Ishikawa (cell line): ENCODE measurements around the gene FOXC1.

Experiments used
- EP300 ChIP-seq: IDR thresholded peaks from 2 replicates; pipeline ENCODE4 v1.6.1; 2012; ENCODE audit warnings: borderline replicate concordance
- MAX ChIP-seq: IDR thresholded peaks from 2 replicates; pipeline ENCODE4 v1.6.1; 2012
- USF1 ChIP-seq: IDR thresholded peaks from 2 replicates; pipeline ENCODE4 v1.6.1; 2012

GRCh38 chr6:1560281-1561058 is 49.2 kb upstream of the FOXC1 start:
- TF ChIP-seq USF1 (no peak), MAX (no peak), EP300 (no peak)
